ENCODE results near the gene GABBR2. TPM values are rescaled to one million over a fixed set of nuclear protein-coding genes. Genes with fewer than 3 reads are reported as not detected.
"Not testable (repeated sequence)": the region's sequence is repeated elsewhere in the genome, so short reads cannot be mapped to it uniquely, and the experiment has no call there.

Gene GABBR2
- total RNA-seq, 4 donors from 2014 or later, result not detected

- ATAC-seq (ENCODE audit: low FRiP score), result no peak
- DNase-seq (ENCODE audit: low spot score), result no peak
- TF ChIP-seq CTCF (IDR thresholded peaks at IDR 0.05), result no peak
These were observed 48.2 kb downstream of the GABBR2 start for GRCh38 chr9:98660541-98660940.

- no peak for DNase-seq (ENCODE audit: low spot score)
- ATAC-seq (ENCODE audit: low FRiP score), result no peak
- TF ChIP-seq CTCF (IDR thresholded peaks at IDR 0.05), result no peak
These were observed 49.8 kb downstream of the GABBR2 start for GRCh38 chr9:98658951-98659351.

- no peak for DNase-seq (ENCODE audit: low spot score)
- TF ChIP-seq CTCF (IDR thresholded peaks at IDR 0.05), result no peak
- no peak for ATAC-seq (ENCODE audit: low FRiP score)
These were observed 50.8 kb downstream of the GABBR2 start for GRCh38 chr9:98657897-98658296.

- TF ChIP-seq CTCF (IDR thresholded peaks at IDR 0.05), result no peak
- DNase-seq (ENCODE audit: low spot score) (no peak), ATAC-seq (ENCODE audit: low FRiP score) (no peak)
These were observed 52.2 kb downstream of the GABBR2 start for GRCh38 chr9:98656511-98656910.

- ATAC-seq (ENCODE audit: low FRiP score); DNase-seq (ENCODE audit: low spot score): not testable (repeated sequence)
These were observed 53.3 kb downstream of the GABBR2 start for GRCh38 chr9:98655428-98655827.

- ATAC-seq (ENCODE audit: low FRiP score) (no peak), DNase-seq (ENCODE audit: low spot score) (no peak)
- TF ChIP-seq CTCF (IDR thresholded peaks at IDR 0.05), result no peak
These were observed 54.5 kb downstream of the GABBR2 start for GRCh38 chr9:98654247-98654646.

- DNase-seq (ENCODE audit: low spot score) (no peak), ATAC-seq (ENCODE audit: low FRiP score) (no peak)
- TF ChIP-seq CTCF (IDR thresholded peaks at IDR 0.05), result no peak
These were observed 56.0 kb downstream of the GABBR2 start for GRCh38 chr9:98652741-98653140.

GRCh38 chr9:98652302-98652701 lies 56.4 kb downstream of the GABBR2 start:
- no peak for TF ChIP-seq CTCF (IDR thresholded peaks at IDR 0.05)
- ATAC-seq (ENCODE audit: low FRiP score), result no peak
- no peak for DNase-seq (ENCODE audit: low spot score)

Measured in omental fat pad (tissue), 4 donors.